ENCODE results near the gene SRPK2. TPM values are rescaled to one million over a fixed set of nuclear protein-coding genes. Genes with fewer than 3 reads are reported as not detected.
"Not testable (repeated sequence)": the region's sequence is repeated elsewhere in the genome, so short reads cannot be mapped to it uniquely, and the experiment has no call there.

Gene SRPK2
- polyA plus RNA-seq, 3 donors = 50.5 to 55.3 (median 51.0) TPM

GRCh38 chr7:105377903-105378302, 10.8 kb downstream of the SRPK2 start:
- DNase-seq (ENCODE audit: low read depth in 3 of 3, low spot score in 2 of 3) = no peak

- DNase-seq (ENCODE audit: low read depth in 3 of 3, low spot score in 2 of 3) = no peak
These were observed 11.7 kb downstream of the SRPK2 start for GRCh38 chr7:105376908-105377533.

DNA sequence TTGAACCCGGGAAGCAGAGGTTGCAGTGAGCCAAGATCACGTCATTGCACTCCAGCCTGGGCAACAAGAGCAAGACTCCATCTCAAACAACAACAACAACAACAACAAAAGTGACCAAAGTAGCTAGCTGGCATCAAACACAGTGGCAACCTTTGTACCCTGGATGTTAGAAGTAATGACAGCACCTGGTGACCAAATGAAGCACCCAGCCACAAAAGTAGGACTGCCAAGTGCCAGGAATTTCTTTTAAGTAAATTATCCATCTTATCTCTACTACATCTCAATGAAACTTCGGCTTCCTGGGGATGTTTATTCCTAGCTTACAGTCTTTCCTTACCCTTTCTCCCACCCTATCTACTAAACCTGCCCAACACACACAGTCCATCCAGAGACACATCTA, 18.8 kb downstream of the SRPK2 start:
- DNase-seq (ENCODE audit: low read depth in 3 of 3, low spot score in 2 of 3) = no peak

DNA sequence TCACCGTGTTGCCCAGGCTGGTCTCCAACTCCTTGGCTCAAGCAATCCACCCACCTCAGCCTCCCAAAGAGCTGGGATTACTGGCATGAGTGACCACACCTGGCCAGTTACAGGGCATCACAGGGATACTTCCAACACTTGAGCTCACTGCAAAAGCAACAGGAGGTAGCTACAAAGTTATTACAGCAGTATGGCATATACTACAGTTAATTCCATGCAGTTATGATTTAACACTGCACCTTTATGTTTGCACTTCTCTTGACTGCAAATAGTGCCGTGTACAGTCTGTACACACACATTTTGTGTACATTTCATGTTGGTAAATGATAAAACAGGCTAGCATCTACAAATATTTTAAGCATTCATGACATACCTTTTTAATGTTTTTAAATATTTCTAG, 21.3 kb downstream of the SRPK2 start:
- no peak for DNase-seq (ENCODE audit: low read depth in 3 of 3, low spot score in 2 of 3)

DNA sequence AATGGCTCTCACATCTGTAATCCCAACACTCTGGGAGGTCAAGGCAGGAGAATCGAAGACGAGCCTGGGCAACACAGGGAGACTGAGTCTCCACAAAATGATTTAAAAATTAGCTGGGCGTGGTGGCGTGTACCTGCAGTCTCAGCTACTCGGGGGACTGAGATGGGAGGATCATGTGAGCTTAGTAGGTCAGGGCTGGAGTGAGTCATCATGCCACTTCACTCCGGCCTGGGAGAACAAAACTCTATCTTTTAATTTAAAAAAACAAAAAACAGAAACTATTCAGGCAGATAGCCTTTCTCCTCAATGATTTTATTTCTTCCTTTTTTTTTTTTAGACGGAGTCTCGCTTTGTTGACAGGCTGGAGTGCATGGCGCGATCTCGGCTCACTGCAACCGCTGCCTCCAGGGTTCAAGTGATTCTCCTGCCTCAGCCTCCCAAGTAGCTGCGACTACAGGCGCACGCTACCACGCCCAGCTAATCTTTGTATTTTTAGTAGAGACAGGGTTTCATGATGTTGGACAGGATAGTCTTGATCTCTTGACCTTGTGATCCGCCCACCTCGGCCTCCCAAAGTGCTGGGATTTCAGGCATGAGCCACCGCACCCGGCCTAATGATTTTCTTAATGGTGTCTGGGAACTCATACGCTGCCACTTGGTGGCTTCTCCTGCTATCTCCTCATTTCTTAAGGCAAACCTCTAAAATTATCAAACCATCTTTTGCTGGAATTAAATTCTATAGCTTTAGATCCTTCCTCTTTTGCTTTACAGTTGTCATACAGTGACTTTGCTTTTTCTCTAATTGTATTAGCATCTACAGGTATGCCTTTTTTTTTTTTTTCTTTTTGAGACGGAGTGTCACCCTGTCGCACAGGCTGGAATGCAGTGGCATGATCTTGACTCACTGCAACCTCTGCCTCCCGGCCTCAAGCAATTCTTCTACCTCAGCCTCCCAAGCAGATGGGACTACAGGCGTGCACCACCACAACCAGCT, 22.9 kb downstream of the SRPK2 start:
- no peak for DNase-seq (ENCODE audit: low read depth in 3 of 3, low spot score in 2 of 3)

DNA sequence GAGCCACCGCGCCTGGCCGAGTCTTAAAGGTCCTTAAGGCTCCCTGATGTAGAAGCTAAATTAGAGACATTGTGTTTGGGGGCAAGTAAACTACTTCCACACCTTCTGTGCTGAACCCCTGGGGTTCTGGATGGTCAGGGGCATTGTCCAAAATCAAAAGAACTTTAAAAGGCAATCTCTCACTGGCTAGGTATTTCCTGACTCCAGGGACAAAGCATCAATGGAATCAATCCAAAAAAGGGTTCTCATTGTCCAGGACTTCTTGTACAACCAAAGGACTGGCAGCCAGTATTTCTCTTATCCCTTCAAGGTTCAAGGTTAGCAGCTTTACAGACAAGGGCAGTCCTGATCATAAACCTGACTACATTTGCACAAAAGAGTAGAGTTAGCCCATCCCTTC, 24.0 kb downstream of the SRPK2 start:
- DNase-seq (ENCODE audit: low read depth in 3 of 3, low spot score in 2 of 3) = no peak

- DNase-seq (ENCODE audit: low read depth in 3 of 3, low spot score in 2 of 3) = not testable (repeated sequence)
These were observed 25.1 kb downstream of the SRPK2 start for GRCh38 chr7:105363657-105364056.

GRCh38 chr7:105362685-105363084, 26.0 kb downstream of the SRPK2 start:
- not testable (repeated sequence) for DNase-seq (ENCODE audit: low read depth in 3 of 3, low spot score in 2 of 3)

GRCh38 chr7:105361995-105362394, 26.7 kb downstream of the SRPK2 start:
- not testable (repeated sequence) for DNase-seq (ENCODE audit: low read depth in 3 of 3, low spot score in 2 of 3)

DNA sequence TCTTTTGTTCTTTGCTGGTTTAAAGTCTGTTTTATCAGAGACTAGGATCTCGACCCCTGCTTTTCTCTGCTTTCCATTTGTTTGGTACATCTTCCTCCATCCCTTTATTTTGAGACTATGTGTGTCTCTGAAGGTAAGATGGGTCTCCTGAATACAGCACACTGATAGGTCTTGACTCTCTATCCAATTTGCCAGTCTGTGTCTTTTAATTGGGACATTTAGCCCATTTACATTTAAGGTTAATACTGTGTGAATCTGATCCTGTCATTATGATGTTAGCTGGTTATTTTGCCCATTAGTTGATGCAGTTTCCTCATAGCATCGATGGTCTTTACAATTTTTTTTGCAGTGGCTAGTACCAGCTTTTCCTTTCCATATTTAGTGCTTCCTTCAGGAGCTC, 28.6 kb downstream of the SRPK2 start:
- not testable (repeated sequence) for DNase-seq (ENCODE audit: low read depth in 3 of 3, low spot score in 2 of 3)

- DNase-seq (ENCODE audit: low read depth in 3 of 3, low spot score in 2 of 3) = no peak
These were observed 33.0 kb downstream of the SRPK2 start for GRCh38 chr7:105355701-105356100.

- DNase-seq (ENCODE audit: low read depth in 3 of 3, low spot score in 2 of 3) = no peak
These were observed 34.3 kb downstream of the SRPK2 start for GRCh38 chr7:105354383-105354782.

DNA sequence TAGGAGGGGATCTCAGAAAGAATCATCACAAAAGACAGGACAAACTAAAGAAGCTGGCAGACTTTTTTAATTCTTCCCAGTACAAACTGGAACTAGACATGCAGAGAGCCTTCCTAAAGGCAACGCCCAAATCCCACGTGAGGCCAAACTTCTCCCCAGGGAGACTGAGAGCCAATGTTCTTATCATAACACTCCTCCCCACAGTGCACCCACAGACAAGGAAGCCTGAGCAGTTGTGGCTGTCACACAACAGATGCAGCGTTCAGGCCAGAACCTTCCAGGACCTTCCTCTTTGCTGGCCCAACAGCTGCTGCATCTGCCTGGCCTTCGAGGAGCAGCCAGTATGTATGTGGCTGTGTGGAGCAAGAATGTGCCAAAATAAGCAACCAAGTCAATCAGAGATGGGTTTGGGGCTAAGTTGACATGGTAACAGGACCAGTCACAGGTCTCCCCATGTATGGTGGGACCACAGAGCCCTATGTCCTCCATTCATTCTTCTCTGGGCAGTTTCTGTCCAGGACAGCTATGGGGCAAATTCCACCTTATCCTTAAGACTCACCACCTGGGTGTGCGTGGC, 34.9 kb downstream of the SRPK2 start:
- DNase-seq (ENCODE audit: low read depth in 3 of 3, low spot score in 2 of 3) = no peak

GRCh38 chr7:105352901-105353668, 35.6 kb downstream of the SRPK2 start:
- DNase-seq (ENCODE audit: low read depth in 3 of 3, low spot score in 2 of 3) = no peak

DNA sequence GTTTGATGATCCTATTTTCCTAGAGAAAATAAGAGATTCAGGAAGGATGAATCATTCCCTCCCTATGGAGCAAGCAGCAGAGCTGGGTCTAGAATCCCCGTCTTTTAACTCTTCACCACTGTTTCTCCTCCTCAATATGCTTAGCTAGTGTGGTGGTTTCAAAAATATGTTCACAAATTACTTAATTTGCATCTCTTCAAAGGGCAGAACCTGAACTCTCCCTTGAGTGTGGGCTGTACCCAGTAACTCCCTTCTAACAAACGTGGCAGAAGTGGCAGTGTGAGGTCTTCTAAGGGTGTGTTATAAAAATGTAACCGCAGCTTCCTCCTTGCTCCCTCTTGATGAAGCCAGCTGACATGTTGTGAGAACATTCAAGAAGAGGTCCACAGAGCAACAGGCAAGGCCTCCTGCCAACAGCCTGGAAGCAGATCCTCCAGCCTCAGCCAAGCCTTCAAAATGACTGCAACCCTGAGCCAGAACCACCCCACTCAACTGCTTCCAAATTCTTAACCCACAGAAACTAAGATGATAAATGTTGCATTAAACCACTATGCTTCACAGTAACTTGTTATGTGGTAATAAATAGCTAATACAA, 36.6 kb downstream of the SRPK2 start:
- no peak for DNase-seq (ENCODE audit: low read depth in 3 of 3, low spot score in 2 of 3)

DNA sequence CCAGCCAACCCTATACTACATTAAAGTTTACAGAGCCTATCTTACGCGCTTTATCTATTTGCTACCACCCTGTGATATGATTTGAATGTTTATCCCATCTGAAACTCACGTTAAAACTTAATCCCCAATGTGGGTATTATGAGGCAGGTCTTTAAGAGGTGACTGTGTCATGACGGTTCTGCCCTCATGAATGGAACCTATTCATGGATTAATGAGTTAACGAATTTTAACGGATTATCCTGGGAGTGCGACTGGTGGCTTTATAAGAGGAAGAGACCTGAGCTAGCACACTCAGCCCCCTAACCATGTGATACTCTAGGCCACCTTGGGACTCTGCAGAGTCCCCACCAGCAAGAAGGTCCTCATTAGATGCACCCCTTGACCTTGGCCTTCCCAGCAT, 37.8 kb downstream of the SRPK2 start:
- DNase-seq (ENCODE audit: low read depth in 3 of 3, low spot score in 2 of 3) = no peak

DNA sequence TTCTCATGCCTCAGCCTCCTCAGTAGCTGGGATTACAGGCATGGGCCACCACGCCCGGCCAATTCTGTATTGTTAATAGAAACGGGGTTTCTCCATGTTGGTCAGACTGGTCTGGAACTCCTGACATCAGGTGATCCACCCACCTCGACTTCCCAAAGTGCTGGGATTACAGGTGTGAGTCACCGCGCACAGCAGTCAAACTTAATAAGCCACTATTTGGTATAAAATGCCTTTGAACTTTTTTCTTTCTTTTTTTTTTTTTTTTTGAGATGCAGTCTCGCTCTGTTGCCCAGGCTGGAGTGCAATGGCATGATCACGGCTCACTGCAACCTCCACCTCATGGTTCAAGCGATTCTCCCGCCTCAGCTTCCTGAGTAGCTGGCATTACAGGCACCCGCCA, 40.5 kb downstream of the SRPK2 start:
- not testable (repeated sequence) for DNase-seq (ENCODE audit: low read depth in 3 of 3, low spot score in 2 of 3)

DNA sequence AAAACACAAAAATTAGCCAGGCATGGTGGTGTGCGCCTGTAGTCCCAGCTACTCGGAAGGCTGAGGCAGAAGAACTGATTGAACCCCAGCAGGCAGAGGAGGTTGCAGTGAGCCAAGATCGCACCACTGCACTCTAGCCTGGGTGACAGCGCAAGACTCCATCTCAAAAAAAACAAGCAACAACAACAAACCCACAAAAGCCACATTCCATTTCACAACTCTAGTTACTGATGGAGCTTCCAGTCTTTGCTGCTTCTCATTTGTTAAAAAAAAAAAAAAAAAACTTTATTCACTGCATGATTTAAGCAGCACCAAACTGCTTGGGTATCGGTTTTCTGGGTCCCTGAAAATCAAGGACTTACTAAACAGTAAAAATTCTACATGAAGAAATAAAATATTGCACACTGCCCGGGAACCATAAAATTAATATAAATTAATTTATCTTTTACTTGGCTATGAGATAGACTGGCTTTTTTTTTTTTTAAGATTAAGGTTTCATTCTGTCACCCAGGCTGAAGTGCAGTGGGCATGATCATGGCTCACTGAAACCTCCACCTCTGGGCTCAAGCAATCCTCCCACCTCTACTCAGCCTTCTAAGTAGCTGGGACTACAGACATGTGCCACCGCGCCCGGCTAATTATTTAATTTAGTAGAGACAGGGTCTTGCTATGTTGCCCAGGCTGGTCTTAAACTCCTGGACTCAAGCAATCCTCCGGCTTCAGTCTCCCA, 42.0 kb downstream of the SRPK2 start:
- DNase-seq (ENCODE audit: low read depth in 3 of 3, low spot score in 2 of 3) = no peak

DNA sequence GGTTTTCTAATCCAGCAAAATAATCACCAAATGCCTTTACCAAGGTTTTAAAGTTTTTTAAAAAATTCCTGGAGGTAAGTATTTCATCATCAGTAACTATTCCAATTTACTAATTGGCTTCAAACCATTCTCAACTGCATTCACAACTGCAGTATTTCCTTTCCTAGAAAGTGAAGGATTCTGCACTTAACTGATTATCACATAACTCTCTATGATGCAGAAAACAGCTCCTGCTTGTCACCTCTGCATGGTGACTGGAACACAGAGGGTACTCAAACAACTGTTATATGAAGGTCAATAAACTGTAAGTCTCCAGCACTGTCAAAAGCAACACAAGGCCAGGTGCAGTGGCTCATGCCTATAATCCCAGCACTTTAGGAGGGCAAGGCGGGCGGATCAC, 42.6 kb downstream of the SRPK2 start:
- no peak for DNase-seq (ENCODE audit: low read depth in 3 of 3, low spot score in 2 of 3)

- DNase-seq (ENCODE audit: low read depth in 3 of 3, low spot score in 2 of 3) = no peak
These were observed 43.0 kb downstream of the SRPK2 start for GRCh38 chr7:105345725-105346124.

All from right renal cortex interstitium (tissue), 3 donors.